ENCODE measurements around the gene BAG3.
"Not testable (repeated sequence)": the region's sequence is repeated elsewhere in the genome, so short reads cannot be mapped to it uniquely, and the experiment has no call there.

The BAG3 gene

DNA sequence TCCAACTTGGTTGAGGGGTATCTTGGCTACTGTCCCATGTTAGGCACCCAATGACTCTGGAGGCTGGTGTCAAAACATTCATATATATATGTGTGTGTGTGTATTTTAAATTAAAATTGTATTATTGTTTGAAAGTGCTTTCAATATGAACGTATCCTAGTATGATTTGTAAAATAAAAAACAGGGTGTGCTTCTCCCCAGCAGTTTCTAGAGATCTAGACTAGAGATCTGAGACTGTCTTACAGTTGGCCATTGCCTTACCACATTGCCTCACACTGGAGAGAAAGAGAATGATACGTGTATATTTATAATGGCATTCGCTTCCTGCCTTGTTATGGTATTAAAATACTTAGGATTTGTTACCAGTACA is 1.2 kb downstream of the BAG3 start:
- Mint-ChIP-seq H3K4me1 (ENCODE audit: low read depth) (peaks cover 60% of the 10 kb centered on the region), H3K36me3 (ENCODE audit: low read depth) (peaks cover 17% of the 10 kb centered on the region), H3K27ac (peak overlapping the region; percentile 76), H3K9me3 (no peaks in the 10 kb centered on the region), H3K4me3 (peak overlapping the region; percentile 84), H3K27me3 (no peaks in the 10 kb centered on the region)

DNA sequence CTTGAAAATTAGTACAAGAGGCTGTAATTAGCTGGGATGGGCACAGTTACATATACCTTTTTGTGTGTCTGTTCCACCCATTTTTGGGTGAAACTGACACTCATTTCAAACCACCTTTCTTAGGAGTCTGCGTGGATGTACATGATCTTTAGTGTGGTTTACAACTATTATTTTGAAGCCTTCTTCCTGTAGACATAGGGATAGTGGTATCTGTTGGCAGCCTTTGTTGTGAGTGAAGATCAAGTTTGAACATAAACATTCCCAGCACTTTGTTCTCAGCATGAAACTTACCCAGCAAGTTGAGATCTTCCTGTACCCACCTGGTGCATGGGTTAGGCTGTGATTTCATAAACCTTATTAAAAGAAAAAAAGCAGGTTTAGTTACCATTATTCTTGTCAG is 2.0 kb downstream of the BAG3 start:
- peaks cover 17% of the 10 kb centered on the region for H3K36me3 Mint-ChIP-seq (ENCODE audit: low read depth)
- H3K4me1 Mint-ChIP-seq (ENCODE audit: low read depth), result peaks cover 63% of the 10 kb centered on the region
- H3K4me3 Mint-ChIP-seq, result peak overlapping the region; percentile 84
- H3K27me3 Mint-ChIP-seq, result no peaks in the 10 kb centered on the region
- peak overlapping the region; percentile 63 for H3K27ac Mint-ChIP-seq
- no peaks in the 10 kb centered on the region for H3K9me3 Mint-ChIP-seq

GRCh38 chr10:119653916-119654315 is 2.7 kb downstream of the BAG3 start:
- Mint-ChIP-seq H3K27me3 (no peaks in the 10 kb centered on the region), H3K27ac (peak overlapping the region; percentile 58)

DNA sequence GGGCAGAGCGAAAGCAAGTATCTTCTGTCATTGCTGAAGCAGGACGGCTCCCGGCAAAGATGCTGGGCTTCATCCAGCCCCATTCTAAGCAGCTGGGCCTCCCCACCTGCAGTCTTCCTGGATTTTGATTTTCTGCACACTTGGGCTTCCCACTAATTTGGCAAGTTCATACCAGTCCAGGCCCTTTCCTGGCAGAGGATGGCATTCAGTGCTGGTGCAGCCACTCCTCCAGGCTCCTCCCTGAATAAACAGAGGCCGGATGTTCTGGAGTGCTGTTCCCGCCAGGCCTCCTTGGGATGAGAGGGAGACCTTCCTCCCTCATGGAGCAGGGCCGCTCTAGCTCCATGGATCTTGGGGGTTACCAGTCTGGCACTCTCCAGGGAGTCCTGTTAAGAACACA is 3.4 kb downstream of the BAG3 start:
- Mint-ChIP-seq H3K4me3 (peak overlapping the region; percentile 84), H3K27ac (no peak overlapping the region), H3K36me3 (ENCODE audit: low read depth) (peaks cover 17% of the 10 kb centered on the region), H3K27me3 (no peaks in the 10 kb centered on the region), H3K4me1 (ENCODE audit: low read depth) (peaks cover 66% of the 10 kb centered on the region), H3K9me3 (no peaks in the 10 kb centered on the region)

More at GRCh38 chr10:119653916-119654315, 2.7 kb downstream of the BAG3 start:
- Mint-ChIP-seq H3K4me1 (ENCODE audit: low read depth) (peaks cover 68% of the 10 kb centered on the region), H3K36me3 (ENCODE audit: low read depth) (peaks cover 17% of the 10 kb centered on the region), H3K4me3 (peak overlapping the region; percentile 84), H3K9me3 (no peaks in the 10 kb centered on the region)

GRCh38 chr10:119655566-119656001 is 4.4 kb downstream of the BAG3 start:
- Mint-ChIP-seq H3K4me3 (peak overlapping the region; percentile 56), H3K9me3 (no peaks in the 10 kb centered on the region), H3K36me3 (ENCODE audit: low read depth) (peaks cover 17% of the 10 kb centered on the region), H3K27me3 (no peaks in the 10 kb centered on the region), H3K4me1 (ENCODE audit: low read depth) (peaks cover 59% of the 10 kb centered on the region), H3K27ac (peak overlapping the region; percentile 77)

DNA sequence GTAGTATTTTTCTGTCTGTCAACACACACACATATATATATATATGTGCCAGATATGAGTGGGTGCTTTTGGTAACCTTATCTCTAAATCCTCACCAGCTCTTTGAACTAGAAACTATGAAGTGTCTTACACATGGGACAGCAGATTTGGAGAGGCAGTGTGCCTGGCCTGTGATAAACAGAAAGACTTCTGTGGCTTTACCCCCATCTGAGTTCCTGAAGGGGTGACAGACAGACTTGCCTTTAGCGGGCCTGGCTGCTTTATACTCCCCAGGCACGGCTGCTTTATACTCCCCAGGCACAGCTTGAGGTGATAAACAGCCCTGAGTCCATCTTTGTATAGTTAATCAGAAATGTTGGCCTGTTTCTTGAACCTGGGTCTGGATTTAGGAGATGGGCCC is 5.6 kb downstream of the BAG3 start:
- Mint-ChIP-seq H3K4me1 (ENCODE audit: low read depth) (peaks cover 57% of the 10 kb centered on the region), H3K27me3 (no peaks in the 10 kb centered on the region), H3K27ac (peak overlapping the region; percentile 67), H3K9me3 (no peaks in the 10 kb centered on the region), H3K36me3 (ENCODE audit: low read depth) (peaks cover 17% of the 10 kb centered on the region), H3K4me3 (no peak overlapping the region)

- Mint-ChIP-seq H3K27ac (no peak overlapping the region), H3K9me3 (no peaks in the 10 kb centered on the region), H3K27me3 (no peaks in the 10 kb centered on the region), H3K4me1 (ENCODE audit: low read depth) (peaks cover 53% of the 10 kb centered on the region), H3K36me3 (ENCODE audit: low read depth) (peaks cover 17% of the 10 kb centered on the region), H3K4me3 (no peak overlapping the region)
Observed at GRCh38 chr10:119657725-119658124, 6.5 kb downstream of the BAG3 start.

DNA sequence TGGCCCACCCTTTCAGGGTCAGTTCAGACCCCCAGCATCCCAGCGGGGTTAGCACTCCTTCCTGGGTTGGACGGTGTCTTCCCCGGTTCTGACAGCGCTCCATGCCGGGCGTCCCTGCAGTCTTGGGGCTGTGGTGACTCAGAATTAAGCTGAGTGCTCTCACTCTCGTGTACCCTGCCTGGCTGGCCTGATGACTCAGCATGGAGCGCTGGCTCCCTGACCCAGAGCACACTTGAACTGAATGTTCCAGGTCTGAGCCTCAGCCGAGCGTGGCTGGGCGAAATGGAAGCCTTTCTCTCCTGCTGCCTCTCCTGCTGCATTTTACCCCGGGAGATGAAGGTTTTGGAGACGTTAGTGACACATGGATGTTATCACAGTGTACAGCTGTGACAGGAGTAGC is 7.1 kb downstream of the BAG3 start:
- no peak overlapping the region for H3K27ac Mint-ChIP-seq

GRCh38 chr10:119659951-119660350 is 8.8 kb downstream of the BAG3 start:
- no peaks in the 10 kb centered on the region for H3K27me3 Mint-ChIP-seq
- H3K4me1 Mint-ChIP-seq (ENCODE audit: low read depth), result peaks cover 48% of the 10 kb centered on the region
- no peak overlapping the region for H3K27ac Mint-ChIP-seq
- no peaks in the 10 kb centered on the region for H3K9me3 Mint-ChIP-seq
- H3K36me3 Mint-ChIP-seq (ENCODE audit: low read depth), result peaks cover 4% of the 10 kb centered on the region
- no peak overlapping the region for H3K4me3 Mint-ChIP-seq

More for the DNA sequence above, 7.1 kb downstream of the BAG3 start:
- Mint-ChIP-seq H3K27me3 (no peaks in the 10 kb centered on the region), H3K4me3 (no peak overlapping the region), H3K36me3 (ENCODE audit: low read depth) (peaks cover 15% of the 10 kb centered on the region), H3K4me1 (ENCODE audit: low read depth) (peaks cover 49% of the 10 kb centered on the region), H3K9me3 (no peaks in the 10 kb centered on the region)

DNA sequence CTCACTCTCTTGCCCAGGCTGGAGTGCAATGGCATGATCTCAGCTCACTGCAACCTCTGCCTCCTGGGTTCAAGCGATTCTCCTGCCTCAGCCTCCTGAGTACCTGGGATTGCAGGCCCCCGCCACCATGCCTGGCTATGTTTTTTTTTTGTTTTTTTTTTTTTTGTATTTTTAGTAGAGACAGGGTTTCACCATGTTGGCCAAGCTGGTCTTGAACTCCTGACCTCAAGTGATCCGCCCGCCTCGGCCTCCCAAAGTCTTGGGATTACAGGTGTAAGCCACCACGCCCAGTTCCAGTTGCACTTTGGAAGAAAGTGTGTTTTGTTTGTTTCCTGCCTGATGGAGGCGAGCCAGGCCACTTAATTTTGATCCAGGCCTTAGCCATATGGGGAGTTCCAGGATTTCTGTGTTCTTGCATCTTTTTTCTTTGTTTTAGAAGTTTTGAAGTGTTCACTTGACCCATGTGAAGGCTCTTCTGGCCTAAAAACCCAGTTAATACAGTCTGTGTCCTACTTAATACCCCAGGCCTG is 11.0 kb downstream of the BAG3 start:
- H3K27me3 Mint-ChIP-seq; H3K27ac Mint-ChIP-seq; H3K9me3 Mint-ChIP-seq; H3K4me3 Mint-ChIP-seq; H3K36me3 Mint-ChIP-seq (ENCODE audit: low read depth): not testable (repeated sequence)
- peaks cover 30% of the 10 kb centered on the region for H3K4me1 Mint-ChIP-seq (ENCODE audit: low read depth)

DNA sequence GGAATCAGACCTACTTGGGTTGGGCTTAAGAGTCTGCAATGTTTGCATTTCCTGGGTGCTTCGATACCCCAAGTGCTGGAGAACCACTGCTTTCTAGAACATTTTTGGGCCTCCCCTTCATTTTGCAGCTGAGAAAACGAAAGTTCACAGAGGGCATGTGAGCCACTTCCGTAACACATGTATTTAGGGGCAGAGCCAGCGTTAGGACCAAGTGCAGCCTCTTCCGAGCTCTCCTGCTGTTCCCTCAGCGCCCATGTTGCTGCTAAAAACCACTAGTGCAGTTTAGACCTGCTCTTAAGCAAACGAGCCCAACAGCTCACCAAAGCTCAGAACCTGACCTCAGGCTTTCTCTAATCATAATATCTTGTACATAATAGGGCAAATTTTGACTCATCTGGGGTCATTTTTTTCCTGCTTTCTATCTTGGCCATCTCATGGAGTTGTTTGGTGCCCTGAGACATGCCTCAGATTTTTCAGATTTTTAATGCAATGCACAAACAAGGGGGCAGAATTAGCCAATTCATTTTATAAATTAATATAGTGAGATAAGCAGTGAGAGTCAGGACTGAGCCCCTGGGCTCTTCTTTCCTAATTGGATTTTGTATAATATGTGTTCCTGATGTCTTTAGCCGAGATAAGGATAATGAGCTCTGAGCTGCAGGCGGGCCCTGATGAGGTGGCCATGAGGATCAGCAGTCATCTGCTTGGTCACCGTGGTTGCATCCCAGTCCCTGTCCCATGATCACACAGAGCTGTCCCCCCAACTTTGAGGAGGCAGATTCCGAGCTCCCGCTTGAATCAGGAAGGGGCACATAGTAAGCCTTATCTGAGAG is 12.9 kb downstream of the BAG3 start:
- H3K4me3 Mint-ChIP-seq, result peak overlapping the region; percentile 35
- H3K27ac Mint-ChIP-seq, result peak overlapping the region; percentile 77
- H3K27me3 Mint-ChIP-seq, result no peaks in the 10 kb centered on the region
- H3K9me3 Mint-ChIP-seq, result no peaks in the 10 kb centered on the region
- H3K4me1 Mint-ChIP-seq (ENCODE audit: low read depth), result peaks cover 20% of the 10 kb centered on the region
- no peaks in the 10 kb centered on the region for H3K36me3 Mint-ChIP-seq (ENCODE audit: low read depth)

DNA sequence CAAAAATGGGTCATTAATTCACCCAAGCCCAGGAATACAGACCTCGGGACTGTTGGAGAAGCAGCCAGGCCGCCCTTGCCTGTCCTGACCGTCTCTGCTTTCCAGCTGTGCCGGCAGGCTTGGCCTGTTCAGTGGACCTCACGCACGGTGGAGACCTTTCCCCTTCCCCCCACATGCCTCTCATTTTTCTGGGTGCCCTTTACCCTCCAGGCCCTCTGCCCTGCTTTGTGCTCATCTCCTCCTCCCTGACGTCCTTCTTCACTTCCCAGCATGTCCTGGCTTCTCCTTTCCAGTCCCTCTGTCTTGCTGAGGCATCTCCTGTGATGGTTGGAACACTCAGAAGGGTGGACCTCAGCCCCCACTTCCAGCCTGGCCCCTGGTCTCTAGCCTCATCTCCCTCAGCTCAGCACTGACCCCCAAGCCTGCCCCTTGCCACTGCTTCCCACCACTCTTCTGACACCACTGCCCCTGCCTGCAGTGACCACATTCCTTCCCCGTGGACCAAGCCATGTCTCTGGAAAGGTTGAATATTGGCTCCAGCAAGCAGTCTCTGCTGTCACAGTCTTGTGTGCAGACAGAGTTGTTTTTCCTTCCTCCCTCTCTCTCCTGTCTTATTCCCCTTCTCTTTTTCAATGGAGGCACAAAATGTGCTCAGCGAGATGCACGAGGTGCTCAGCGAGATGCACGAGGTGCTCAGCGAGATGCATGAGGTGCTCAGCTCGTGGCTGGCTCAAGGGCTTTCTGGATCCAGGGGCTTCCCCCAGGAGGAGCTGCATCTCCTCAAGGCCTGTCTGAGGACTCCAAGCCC is 14.9 kb downstream of the BAG3 start:
- Mint-ChIP-seq H3K27me3 (no peaks in the 10 kb centered on the region), H3K4me3 (no peak overlapping the region), H3K9me3 (no peaks in the 10 kb centered on the region), H3K4me1 (ENCODE audit: low read depth) (peaks cover 20% of the 10 kb centered on the region), H3K27ac (peak overlapping the region; percentile 37), H3K36me3 (ENCODE audit: low read depth) (peaks cover 8% of the 10 kb centered on the region)

GRCh38 chr10:119666709-119667004 is 15.5 kb downstream of the BAG3 start:
- Mint-ChIP-seq H3K27me3 (no peaks in the 10 kb centered on the region), H3K27ac (no peak overlapping the region), H3K36me3 (ENCODE audit: low read depth) (peaks cover 11% of the 10 kb centered on the region), H3K4me1 (ENCODE audit: low read depth) (peaks cover 20% of the 10 kb centered on the region), H3K9me3 (no peaks in the 10 kb centered on the region), H3K4me3 (no peak overlapping the region)

GRCh38 chr10:119667562-119668328 is 16.6 kb downstream of the BAG3 start:
- H3K27ac Mint-ChIP-seq, result no peak overlapping the region

DNA sequence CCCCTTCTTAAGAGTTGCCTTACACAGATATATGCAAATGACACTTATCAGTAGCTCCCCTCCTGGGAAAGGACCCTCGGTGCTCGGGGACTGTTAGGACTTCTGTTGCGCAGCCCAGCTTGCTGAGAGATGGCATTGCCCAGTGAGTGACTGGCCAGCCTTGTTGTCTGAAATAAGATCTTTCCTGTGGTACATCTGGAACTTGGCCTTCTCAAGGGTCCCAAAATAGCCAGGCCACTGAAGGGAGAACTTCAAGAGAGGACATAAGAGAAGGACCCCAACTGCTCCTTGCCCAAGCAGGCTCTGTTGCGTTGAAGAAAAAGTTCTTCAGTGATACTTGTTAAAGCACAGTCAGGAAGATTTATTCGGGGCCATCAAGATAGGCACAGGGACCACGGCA is 17.3 kb downstream of the BAG3 start:
- Mint-ChIP-seq H3K27ac (no peak overlapping the region), H3K4me3 (no peak overlapping the region)

More at GRCh38 chr10:119667562-119668328, 16.6 kb downstream of the BAG3 start:
- Mint-ChIP-seq H3K9me3 (no peaks in the 10 kb centered on the region), H3K4me3 (no peak overlapping the region), H3K27me3 (no peaks in the 10 kb centered on the region), H3K4me1 (ENCODE audit: low read depth) (peaks cover 20% of the 10 kb centered on the region), H3K36me3 (ENCODE audit: low read depth) (peaks cover 19% of the 10 kb centered on the region)

More for the DNA sequence above, 17.3 kb downstream of the BAG3 start:
- no peaks in the 10 kb centered on the region for H3K9me3 Mint-ChIP-seq
- no peaks in the 10 kb centered on the region for H3K27me3 Mint-ChIP-seq
- H3K4me1 Mint-ChIP-seq (ENCODE audit: low read depth), result peaks cover 18% of the 10 kb centered on the region
- H3K36me3 Mint-ChIP-seq (ENCODE audit: low read depth), result peaks cover 26% of the 10 kb centered on the region

Measured in stimulated activated naive CD8-positive, alpha-beta T cell treated with anti-CD3 and anti-CD28 coated beads, Interleukin-15, Interleukin-2, amounts not matched to agents 100 ng/mL and 50 ng/mL, for 24 hours (primary cell).